ENCODE measurements around the gene RAP1GAP.
A peak's percentile ranks its signal among the peaks of the same experiment; 100 is the strongest.
"Not testable (repeated sequence)": the region's sequence is repeated elsewhere in the genome, so short reads cannot be mapped to it uniquely, and the experiment has no call there.

RAP1GAP gene

DNA sequence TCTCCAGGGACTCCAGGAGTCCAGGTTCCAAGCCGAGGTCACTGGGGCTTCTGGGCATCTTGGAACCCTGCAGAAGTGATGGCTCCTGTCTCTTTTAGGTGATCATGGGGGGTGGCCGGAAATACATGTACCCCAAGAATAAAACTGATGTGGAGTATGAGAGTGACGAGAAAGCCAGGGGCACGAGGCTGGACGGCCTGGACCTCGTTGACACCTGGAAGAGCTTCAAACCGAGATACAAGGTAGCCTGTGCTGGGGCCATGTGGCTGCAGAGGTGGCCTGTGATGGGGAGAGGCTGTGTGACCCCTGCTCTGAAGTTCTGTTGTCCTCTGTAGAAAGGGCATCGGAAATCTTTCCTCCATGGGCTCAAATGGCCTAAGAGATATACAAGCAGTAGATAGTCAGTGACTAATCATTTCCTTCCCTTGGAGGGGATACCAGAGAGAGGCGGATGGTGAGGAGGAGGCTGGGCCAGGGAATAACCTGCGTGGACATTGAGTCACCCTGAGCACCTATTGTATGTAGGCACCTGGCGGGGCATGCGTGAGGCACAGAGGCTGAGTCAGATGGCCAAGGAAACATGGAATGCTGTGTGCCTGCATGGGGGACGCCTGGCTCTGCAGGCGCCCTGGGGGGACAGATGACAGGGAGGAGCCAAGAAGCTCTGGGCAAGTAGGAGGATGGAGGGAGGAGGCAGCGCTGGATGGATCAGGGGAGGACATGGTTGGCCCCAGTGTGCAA lies 101.0 kb downstream of the RAP1GAP start:
- no peak for DNase-seq

DNA sequence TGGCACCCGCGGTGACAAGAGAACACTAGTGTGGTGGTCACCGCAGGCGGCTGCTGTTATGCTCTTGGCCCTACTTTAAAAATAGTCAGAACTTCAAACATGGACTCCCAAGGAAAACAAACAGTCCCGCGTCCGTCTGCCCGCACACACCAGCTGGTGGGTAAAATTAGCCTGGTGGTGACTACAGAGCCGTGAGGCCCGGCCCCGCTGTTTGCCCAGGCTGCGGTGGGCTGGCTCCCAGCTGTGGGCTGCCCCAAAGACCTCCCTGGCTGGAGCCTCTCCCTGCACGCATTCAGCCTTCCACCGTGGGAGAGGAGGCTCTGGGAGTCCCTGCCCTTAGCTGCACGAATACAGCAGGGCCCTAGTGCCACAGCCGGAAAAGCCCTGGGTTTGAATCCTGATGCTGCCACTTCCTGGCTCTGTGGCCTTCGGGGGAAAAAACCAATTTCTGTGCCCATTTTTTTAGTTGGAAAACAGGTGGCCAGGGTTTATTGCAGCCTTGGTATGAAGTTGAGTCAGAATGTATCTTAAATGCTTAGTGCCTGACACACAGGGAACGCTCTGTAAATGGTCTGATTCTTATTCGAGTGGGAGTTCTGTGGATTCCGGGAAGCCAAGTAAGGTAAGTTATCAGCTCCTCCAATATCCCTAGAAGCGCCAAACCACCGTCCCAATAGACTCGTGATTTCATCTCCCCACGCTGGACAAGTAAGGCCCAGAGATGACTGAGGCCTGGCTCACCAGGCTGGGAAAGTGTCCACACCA lies 101.7 kb downstream of the RAP1GAP start:
- DNase-seq: peak; percentile 13

DNA sequence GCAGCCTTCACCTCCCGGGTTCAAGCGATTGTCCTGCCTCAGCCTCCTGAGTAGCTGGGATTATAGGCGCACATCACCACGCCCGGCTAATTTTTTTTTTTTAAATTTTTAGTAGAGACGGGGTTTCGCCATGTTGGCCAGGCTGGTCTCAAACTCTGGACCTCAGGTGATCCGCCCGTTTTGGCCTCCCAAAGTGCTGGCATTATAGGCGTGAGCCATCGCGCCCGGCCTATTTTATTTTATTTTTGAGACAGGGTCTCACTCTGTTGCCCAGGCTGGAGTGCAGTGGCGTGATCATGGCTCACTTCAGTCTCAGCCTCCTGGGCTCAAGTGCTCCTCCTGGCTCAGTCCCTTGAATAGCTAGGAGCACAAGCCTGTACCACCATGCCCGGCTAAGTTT lies 102.8 kb downstream of the RAP1GAP start:
- DNase-seq: not testable (repeated sequence)

DNA sequence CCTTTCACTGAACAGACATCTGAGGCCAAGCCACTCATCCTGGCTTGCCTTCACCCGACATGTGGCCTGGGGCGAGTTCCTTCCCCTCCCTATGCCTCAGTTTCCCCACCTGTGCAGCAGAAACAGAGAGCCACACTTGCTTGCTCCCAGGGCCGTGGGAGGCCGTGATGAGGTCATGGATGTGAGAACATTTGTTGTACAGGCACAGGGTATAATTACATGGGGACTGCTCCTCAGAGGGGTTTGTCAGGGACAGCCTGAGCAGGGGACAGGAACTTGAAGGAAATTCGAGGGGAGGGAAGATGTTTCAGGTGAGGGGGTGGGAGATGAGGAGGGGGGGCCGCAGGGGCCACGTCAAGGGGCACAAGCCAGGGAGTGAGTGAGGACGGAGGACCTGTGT lies 103.9 kb downstream of the RAP1GAP start:
- DNase-seq: no peak

DNA sequence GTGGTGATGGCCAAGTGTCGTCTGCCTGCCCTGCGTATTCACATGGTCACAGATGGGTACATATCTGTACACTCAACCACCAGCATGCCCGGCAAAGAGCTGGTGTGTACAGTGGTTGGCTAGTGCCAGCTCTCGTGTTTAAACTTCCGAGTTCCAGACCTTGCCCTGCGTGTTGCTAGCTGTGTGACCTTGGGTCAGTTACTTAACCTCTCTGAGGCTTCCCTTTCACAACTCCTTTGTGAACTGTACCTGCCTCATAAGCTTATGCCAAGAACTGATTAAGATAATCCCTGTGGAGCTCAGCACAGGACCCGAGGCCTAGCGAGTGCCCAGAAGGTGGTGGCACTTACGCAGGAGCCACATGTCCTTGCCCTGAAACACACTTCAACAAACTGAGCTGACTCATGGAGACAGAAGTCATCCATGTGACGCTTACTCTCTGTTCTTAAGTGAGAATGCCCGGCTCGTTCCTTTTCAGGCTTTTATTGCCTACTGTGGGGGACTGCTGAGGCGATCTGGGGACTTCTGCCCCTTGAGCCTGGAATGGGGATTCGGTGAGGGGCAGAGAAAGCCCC lies 104.5 kb downstream of the RAP1GAP start:
- no peak for DNase-seq

DNA sequence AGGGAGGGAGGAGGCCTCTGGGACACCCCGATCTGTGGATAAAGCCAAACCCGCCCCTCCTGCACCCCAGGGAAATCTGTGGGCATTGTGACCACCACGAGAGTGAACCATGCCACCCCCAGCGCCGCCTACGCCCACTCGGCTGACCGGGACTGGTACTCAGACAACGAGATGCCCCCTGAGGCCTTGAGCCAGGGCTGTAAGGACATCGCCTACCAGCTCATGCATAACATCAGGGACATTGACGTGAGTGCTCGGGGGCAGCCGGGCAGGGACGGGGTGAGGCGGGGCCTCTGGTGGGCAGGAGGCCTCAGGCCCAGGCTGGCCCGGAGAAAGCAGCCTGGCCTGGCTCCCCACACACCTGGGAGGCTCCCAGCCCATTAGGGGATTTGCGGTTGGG lies 105.2 kb downstream of the RAP1GAP start:
- no peak for DNase-seq

DNA sequence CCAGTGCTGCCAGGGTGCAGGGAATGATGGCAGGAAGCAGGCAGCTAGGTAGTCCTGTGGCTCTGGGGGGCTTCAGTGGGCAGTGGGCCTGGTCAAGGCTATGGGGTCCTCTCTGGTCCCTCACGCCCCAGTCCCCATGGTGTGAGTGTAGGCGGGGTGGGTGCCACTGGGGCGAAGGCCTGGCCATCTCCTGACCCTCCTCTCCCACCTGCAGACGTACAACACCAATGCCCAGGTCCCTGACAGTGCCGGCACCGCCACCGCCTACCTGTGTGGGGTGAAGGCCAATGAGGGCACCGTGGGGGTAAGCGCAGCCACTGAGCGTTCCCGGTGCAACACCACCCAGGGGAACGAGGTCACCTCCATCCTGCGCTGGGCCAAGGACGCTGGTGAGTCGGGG lies 106.3 kb downstream of the RAP1GAP start:
- DNase-seq: no peak

DNA sequence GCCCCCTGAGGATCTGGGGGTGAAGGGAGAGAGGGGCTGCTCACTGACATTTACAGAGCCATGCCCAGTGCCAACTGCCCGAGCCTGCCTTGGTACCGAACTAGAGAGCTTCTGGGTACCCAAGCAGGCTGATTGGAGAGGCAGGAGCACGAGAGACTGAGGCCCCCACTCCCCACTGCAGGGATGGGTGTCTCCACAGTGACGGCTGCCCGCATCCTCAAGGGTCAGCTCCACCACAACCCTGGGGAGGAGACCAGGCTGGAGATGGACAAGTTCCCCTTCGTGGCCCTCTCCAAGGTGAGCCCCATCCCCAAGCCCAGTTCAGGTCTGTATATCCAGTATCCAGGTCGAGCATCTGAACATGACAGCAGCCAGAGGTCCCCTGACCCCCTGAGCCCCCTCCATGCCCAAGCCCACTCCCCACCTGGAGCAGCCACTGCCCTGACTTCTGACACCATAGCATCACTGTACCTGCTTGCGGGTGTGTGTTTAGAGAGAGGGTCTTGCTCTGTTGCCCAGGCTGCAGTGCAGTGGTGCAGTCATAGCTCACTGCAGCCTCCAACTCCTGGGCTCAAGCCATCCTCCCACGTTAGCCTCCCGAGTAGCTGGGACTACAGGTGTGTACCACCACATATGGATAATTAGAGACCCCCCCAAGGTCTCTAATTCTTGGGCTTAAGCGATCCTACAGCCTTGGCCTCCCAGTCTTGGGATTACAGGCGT lies 108.1 kb downstream of the RAP1GAP start:
- DNase-seq: no peak

DNA sequence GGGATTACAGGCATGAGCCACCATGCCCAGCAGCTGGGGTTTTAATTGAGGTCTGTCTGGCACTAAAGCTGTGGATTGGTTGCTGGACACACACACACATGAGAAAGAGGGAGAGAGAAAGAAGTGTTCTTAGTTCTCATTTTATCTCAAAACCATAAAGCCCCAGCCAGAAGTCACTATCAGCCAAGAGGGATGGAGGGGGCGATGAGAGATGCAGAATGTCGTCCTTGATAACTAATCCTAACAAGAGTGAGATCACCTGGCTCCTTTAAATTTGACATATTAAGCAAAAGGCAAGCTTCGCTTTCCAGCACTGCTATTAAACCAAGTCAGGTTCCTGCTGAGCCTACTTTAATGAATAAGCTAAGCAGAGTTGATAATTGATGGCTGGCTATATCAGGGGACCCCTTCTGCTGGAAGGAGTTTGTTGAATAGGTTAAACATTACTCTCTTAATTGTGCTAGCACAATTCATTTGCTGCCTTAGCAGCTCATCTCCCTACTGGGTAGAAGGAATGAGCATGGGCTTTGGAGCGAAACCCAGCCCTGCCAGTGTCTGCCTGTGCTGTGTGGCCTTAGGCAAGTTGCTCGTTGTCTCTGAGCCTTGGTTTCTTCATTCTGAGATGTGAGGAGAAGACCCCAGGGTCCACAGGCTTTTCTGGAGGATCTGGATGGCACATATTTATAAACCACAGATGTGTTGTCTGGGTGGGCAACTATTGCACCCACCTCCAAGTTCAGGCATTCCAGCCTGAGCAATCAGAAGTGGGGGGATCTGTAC lies 109.2 kb downstream of the RAP1GAP start:
- DNase-seq: no peak

DNA sequence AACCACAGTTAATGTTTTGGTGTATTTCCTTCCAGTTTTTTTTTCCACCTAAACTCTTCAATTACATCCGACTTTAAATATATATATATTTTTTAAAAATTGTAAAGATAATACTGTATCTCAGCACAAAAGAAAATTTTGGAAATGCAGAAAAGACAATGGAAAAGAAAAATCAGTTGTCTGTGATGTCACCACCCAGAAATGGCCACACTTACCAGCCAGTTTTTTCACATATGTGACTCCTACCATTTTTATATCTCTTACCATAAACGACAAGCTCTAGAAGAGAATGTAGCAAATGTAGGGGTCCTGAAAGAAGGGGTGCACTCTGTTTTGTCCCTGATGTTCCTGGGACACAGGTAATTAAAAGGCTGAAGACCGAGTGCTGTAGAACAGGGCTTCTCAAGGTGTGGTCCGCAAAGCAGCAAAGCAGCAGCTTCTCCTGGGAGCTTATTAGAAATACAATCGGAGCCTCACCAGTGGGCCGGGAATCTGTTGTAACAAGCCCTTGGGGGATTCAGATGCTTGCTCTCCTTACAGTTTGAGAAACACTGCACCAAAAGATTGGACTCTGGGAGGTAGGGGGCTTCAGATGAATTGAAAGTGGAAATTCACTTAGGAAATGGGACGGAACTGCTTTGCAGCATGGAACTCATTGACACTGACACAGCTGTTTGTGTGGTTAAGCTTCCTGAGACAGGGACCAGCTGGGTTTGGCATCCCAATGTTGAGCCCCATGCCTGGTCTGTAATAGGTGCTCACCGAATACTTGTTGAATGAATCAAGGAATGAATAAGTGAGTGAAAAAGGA lies 115.8 kb downstream of the RAP1GAP start:
- DNase-seq: no peak

DNA sequence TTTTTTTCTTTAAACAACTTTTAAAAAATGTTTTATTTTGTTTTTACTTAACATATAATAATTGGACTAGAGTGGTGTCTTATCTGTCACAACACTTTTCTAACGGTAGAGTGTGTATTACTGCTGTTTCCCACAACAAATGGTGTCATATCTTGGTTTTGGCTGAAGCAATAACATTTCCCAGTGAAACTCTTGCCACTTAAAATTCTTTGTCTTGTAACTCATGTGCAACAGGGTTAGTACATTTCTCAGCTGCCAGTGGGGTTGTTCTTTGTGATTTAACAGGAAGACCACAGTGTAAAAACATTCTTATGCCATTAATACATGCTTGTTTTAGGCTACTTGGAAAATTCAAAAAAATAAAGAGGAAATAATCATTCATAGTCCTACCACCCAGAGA lies 116.4 kb downstream of the RAP1GAP start:
- peak; percentile 63 for DNase-seq

DNA sequence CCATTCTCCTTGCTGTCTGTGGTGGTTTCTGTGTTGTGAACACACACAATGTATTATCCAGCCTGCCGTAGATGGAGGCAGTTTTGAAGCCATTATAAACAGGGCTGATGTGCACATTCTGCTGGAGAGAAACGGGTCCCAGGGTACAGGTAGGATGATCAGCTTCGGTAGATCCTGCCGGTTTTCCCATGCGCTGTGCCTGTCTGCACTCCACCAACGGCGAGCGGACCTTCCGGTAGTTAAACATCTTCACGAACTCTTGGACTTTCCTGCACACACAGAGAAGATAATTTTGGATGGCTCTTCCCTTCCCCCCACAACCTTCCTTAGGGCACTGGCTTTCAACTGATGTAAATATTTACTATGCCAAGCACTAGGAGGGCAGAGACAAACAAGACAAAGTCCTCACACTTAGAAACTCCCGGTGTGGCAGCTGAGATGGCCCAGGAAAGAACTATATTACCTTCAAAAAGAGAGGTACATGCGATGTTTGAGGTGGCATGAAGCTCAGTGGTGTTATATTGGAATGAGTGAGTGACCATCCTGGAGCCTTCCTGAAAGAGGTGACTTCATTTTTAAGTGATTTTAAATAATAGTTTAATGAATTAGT lies 118.2 kb downstream of the RAP1GAP start:
- DNase-seq: no peak

DNA sequence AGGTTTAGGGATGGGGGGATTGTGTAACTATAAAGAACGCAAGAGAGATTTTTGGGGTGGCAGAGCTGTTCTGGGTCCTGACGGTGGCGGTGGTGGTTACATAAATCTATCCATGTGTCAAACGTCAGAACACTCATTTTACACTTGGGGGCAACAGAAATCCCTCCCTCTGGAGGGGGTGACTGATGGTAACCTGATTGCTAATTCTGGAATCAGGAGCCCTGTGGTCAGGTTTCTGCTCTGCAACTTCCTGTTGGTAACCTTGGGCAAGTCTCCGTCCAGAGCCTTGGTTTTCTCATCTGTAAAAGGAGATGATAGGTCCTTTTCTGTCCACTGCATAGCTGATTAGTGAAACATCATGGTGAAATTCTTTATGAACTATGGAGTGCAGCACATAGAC lies 119.1 kb downstream of the RAP1GAP start:
- no peak for DNase-seq

DNA sequence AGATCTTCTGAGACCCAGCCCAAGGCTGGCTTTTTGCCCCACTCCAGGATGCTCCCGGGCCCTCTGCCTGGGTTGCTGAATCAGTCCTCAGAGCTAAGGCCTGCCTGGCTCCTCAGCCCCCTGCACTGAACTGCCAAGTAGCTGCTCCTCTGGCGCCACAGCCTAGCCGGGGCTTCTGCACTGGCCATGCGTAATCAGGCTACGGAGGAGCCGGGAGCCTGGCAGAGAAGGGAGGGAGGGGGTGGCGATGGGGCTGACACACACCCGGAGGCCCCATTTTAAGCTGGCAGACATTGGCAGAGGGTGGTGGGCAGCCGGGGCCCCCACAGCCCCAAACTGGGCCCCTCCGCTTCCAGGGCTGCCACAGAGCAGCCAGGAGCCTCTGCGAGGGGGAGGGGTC lies 121.3 kb downstream of the RAP1GAP start:
- no peak for DNase-seq

Data from kidney glomerular epithelial cell (primary cell).